GM18517 (cell line): ENCODE data around the gene ATP11B.

ENCODE experiments used
- ATAC-seq: cut with Tn5 transposase; IDR thresholded peaks from one replicate; pipeline ENCODE4 v1.9.1; 2021; ENCODE audit warnings: mild to moderate bottlenecking, moderate library complexity; ENCODE audit not compliant: unreplicated experiment

The ATP11B gene

DNA sequence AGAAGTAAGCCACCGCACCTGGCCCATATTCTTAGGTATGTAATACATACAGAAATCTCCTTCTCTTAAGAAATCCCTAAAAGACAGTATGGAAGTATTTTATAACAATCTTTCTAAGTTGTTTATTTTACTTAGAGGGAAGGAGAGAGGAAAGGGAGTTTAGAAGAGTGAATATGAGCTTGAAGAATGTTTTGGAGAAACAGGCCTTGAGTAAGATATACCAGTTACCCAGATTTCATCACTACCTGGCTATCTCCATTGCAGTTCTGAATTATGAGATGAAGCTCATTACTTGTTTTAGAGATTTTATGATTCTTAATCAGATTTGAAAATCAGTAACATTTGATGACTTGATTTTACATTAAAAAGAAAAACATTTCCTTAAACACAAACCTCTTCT is 115.2 kb downstream of the ATP11B start:
- no peak for ATAC-seq

DNA sequence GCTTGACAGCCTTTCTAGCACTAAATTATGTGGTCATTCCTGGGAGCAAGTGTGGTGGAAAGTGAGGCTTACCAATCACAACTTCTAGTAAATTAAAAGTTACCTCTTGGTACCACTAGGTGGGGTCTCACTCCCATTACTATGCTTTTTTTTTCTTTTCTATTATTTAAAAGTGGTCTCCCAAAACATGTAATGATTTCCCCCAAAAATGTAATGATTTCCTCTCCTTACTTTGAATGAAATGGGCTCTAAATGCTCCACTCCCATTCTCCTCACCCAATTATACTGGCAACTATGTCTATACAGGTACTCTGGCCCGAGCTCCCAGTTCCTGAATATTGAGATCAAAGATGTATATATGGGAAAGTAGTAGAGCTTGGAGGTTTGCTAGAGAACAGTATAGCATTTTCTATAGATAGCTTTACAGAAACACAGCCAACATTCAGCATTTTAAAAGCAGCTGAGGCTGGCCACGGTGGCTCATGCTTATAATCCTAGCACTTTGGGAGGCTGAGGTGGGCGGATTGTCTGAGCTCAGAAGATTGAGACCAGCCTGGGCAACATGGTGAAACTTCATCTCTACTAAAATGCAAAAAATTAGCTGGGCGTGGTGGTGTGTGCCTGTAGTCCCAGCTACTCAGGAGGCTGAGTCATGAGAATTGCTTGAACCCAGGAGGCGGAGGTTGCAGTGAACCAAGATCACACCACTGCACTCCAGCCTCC is 116.2 kb downstream of the ATP11B start:
- no peak for ATAC-seq

DNA sequence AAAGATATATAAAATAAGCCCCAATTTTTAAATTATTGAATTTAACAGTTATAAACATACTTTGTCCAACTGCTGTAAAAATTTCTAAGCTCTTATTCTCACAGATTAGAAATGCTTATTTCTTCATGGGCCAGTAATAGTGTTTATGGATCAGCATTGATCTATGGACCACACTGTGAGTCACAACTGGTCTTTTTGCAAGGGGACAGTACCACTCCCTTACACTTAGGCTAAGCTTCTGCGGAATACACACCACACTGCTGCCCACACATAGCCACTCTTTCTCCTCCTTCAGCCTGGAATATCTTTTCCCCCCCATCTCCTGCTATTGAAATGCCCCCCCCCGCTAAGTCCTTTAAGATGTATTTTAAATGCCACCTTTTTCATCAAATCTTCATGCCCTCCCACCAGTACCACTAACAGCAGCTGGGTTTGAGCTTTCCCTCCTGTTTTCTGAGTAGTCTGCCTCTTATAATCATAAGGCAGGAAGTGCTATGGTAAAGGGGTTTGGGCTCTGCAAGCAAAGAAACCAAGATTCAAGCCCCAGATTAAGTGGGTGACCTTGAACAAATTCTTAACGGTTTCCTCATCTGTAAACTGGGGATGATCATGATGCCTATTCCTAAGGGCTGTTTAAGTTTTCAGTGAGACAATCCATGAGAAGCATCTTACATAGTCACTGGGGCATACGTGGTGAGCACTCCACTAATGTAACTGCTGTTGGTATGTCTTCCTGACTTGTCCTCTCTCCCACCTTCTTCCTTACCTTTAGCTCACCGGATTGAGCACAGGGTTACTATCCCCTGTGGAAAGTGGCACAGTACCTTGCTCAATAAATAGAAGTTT is 117.9 kb downstream of the ATP11B start:
- ATAC-seq = no peak

DNA sequence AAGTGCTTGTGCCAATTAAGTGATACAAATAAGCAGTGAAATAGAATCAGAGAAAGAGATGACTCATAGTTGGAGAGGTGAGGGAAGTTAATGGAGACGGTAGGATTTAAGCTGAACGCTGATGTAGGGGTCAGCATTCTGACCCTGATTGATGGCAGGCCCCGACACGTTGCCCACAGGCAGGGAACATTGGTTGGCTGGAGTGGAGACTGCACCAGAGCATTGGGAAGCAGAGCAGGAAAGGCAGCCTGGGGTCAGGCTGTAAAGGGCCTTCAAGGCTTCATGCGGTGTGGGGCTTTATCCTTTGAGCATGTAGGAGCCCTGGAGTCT is 118.4 kb downstream of the ATP11B start:
- ATAC-seq = no peak

DNA sequence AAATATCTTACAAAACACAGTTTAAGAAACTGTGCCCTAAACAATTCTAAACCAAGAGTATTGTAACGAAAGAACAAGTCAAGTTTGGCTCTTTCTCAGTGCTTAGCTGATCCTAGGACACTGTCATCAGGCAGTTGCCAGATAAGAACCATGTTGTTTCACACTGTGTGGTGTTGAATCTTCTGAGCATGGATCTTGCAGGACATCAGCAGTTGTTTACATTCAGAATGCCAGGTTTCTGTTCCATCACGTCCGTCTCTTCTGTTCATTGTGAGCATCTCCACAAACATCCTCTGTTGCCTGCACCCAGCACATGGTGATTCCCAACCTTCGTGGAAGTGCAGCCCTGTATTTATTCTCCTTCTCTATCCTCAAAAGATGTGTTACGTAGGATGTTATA is 119.2 kb downstream of the ATP11B start:
- no peak for ATAC-seq

DNA sequence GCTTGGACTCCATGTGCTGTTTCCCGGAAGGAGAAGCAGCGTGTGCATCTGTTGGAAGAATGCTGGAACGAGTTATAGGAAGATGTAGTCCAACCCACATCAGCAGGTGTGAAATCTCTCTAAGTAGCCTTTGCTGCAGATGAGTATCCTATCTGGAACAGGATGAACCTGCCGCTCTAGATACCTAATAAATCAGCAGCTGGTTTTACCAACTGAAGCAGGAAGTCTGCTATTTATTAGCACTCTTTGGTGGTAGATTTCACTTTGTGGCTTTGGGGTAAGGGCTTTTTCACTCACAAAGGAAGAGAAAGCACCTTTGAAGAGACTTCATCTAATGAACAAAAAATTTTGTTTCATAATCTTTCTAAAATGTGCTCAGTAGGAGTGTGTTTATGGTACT is 120.6 kb downstream of the ATP11B start:
- ATAC-seq = peak; percentile 85

DNA sequence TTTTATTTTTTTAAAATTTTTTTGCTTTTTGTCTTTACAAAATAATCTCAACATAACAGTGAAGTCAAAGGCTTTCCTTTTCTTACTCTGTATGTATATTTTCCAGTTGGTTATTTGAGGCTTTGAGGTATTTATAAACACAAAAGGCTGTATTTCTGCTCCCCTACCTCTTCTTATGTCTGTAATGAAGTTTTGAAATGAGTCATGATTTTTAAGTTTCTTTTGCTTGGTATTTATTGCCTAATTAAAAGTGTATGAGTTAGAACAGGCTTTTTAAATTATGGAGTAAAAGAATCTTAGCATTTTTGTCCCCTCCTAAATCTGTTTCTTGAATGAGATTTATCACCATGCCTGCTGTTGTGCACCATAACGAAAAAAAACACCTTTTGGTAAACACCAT is 121.0 kb downstream of the ATP11B start:
- peak; percentile 45 for ATAC-seq

DNA sequence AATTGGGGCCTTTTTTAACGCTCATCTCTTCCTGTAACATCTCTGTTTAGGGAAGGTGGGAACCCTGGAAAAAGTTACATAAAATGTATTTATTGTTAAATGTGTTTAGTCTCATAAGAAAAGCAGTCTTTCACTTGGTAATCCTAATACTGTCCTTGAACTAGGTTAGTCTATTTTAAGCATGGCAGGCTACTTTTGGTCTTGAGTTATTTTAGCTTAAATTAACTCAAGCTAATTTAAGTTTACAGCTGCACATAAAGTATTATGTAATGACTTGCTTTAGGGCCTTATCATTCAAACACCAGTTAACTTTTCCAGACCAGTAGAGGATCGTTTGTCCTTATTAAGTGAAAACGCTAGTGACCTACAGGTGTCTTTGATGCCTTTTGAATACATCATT is 123.8 kb downstream of the ATP11B start:
- no peak for ATAC-seq

DNA sequence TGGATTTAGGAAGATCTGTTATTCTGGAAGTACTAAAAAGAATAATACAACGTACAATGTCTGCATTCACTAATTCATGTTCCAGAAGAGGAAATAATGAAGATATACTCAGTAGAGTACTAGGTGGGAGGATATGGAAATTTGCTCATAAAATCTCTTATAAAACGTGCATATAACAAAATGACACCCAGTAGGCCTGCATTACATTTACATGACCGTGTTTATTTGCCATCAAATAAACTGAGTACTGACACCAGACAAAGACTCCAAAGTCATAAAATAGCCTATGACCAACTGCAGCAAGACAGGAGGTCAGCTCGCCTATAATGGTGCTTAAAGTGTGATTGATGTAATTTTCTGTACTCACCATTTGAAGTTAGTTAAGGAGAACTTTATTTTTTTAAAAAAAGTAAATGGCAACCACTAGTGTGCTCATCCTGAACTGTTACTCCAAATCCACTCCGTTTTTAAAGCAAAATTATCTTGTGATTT is 126.6 kb downstream of the ATP11B start:
- no peak for ATAC-seq

DNA sequence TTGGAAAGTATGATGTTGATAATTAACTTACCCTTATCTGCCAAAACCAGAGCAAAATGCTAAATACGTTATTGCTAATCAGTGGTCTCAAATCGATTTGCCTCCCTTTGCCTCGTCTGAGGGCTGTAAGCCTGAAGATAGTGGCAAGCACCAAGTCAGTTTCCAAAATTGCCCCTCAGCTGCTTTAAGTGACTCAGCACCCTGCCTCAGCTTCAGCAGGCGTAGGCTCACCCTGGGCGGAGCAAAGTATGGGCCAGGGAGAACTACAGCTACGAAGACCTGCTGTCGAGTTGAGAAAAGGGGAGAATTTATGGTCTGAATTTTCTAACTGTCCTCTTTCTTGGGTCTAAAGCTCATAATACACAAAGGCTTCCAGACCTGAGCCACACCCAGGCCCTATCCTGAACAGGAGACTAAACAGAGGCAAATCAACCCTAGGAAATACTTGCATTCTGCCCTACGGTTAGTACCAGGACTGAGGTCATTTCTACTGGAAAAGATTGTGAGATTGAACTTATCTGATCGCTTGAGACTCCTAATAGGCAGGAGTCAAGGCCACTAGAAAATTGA is 127.3 kb downstream of the ATP11B start:
- ATAC-seq = no peak

DNA sequence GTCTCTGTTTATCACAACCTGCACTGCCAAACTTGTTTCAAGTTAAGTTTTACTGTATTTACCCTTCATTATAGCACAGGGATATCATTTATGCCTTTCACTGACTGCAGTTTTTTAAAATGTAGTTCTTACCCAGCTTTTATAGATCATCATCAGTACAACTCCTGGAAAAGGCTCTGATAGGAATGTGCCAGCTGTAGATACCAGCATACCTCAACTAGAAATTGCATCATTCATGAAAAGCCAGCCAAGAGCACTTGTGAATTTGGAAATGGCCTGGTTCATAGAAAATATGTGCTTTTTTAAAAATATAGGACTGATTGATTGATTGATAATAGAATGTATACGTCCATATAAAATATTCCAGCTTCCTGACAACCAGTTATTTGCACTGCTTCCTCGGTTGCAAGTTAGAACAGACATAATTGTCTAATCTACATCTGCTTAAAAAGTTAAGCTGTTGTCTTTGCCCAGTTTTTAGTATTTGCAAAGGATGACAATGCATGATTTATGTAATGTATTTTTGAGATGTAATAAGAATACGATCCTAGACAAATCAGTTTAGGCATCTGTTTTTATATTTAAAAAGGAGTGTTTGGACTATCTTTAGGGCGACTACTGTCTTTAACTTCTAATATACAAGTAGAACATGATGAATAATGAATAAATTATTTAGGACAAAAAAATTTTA is 128.5 kb downstream of the ATP11B start:
- ATAC-seq = no peak

DNA sequence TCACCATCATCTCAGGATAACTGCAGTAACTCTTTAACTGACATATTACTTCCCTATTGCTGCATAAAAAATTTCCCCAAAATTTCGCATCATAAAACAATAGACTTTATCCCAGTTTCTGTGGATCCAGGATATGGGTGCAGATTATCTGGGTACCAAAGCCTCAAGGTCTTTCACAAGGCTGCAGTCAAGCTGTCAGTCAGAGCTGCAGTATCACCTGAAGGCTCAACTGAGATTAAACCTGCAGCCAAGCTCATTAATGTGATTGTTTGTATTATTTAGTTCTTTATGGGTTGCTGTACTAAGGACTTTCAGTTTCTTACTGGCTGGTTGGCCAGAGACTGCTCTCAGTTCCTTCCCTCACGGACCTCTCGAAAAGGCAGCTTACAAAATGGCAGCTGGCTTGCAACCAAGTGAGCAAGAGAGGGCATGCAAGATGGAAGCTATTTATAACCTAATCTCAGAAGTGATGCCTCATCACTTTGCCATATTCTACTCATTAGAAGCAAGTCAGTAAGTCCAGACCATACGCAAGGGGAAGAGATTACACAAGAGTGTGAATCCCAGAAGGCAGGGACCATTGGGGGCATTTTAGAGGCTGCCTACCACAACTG is 132.1 kb downstream of the ATP11B start:
- peak; percentile 93 for ATAC-seq

DNA sequence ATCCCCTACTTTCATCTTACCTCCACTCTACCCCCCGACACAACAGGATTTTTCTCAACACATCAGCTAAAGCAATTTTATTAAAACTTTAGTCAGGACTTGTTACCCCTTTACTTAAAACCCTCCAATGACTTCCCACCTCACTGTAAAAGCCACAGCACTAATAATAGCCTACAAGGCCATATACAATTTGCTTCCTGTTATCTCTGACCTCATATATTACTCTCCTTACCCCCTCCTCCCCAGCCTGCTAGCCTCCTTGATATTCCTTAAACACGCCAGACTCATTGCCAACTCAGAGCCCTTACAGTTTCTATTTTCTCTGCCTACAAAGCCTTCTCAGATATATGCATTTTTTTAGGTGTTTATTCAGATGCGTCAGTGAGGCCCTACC is 132.6 kb downstream of the ATP11B start:
- no peak for ATAC-seq

DNA sequence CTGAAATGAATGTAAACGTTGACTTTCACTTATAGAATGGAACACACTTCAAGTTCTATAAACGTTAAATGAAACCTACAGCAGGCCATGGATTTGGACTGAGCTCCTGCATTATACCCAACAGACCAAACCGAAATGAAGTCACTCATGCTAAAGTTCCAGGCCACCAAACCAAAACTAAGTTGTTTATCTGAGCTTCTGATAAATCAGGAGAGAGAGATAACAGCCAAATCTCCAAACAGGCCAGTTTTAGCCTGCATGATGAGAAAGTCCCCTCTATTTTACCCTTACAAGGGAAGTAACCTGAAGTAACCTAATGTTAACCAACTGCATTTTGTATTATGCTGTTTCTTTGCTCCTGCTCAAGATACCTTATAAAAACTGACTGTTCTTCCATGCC is 142.5 kb downstream of the ATP11B start:
- ATAC-seq = no peak

DNA sequence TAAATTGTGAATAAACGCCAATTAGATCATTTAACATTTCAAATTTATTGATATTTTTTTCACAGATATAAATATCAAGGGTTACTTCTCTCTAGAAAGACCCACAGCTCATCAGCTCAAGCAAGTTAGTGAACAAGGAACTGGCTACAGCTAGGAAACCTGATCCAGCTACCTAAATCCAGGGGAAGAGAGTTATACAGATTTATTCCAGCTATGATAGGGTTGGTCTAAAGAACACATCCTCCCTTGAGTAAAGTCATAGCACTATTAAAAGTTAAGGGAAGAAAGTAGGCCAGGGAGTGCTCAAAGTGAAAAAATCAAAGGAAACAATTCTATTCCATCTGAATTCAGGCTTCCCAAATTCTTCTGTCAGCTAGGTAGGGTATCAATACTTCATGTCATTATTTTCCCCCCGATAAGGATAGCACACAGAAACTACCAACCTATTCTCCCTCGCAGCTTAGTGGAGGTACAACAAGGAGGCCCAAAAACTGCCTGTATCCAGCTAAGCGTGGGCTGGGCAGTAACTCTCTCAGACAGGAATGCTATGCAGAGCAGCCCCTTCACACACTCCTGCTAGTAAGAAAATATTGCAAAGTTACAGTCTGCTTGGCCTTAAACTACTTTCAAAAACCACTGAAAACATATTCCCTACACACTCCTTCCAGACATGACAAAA is 143.1 kb downstream of the ATP11B start:
- no peak for ATAC-seq

DNA sequence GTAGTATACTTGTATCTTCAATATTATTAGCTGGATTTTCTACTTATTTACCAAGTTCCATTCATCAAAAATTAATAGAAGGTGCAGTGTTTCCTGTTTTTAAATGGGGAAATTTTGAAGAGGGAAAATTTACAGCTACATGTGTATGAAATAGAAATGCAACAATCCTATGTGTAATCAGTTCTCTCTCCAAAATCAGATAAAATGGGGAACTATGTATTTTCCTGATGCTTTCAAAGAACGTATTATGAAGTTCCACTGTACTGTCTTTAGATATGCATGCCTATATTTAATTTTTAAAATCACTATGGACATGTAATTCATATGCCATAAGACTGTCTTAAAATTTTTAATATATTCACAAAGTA is 143.6 kb downstream of the ATP11B start:
- no peak for ATAC-seq

DNA sequence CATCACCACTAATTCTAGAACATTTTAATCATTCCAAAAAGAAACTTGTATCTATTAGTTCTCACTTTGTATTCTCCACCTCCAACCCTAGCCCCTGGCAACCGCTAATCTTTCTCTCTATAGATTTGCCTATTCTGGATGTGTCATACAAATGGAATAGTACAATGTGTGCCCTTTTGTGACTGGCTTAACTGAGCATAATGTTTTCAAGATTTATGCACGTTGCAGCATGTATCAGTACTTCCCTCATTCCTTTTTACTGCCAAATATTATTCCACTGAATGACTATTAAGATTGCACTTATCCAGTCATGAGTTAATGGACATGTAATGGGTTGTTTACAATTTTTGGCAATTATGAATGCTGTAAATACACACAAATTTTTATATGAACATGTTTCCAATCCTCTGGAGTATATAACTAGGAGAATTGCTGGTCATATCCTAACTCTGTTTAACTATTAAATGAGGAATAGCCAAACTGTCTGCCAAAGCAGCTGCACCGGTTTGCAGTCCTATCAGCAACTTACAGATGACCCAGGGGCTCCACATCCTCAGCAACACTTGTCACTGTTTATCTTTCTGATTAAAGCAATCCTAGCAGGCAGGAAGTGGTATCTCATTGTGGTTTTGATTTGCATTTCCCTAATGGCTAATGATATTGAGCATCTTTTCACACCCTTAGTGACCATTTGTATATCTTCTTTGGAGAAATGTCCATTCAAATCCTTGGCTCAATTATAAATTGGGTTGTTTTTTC is 144.2 kb downstream of the ATP11B start:
- peak; percentile 85 for ATAC-seq

DNA sequence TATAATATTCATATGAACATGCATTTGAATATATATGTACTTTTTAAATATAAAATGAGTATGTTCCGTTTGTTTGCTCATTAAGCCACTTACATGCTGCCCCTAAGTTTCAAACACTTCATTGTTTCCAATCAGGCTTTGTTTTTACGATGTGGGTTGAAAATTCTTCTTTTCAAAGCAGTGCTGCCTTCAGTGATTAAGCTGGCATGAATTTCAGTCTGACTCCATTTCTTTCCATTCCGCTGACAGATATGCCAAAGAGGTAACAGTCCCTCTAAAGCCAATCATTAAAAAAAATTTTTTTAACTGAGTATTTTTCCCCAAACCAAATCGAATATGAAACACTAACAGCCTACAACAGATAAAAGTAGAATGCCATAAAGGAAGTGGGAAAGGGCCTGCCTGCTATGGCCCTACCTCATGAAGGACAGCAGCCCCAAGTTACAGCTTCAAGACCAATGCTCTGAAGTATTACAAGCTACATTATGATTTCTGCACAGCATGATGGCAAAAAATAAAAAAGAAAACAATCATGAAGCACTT is 147.0 kb downstream of the ATP11B start:
- ATAC-seq = no peak

DNA sequence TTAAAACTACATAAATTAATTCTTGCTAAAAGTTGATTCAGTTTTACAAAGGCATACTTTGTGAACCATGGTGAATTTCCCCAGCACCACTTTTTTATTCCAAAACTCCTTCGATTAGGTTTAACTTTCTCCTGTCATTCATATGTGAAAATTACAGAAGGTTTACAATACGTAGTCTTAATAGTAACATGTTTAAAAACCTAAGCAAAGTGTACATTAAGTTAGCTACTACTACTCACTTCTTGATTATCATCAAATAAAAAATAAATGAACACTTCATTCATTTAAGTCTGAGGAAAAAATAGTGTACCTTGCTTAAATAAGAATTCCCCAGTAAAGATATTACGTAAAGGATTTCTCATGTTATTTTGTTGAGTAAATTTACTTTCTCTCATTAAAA is 148.4 kb downstream of the ATP11B start:
- no peak for ATAC-seq

DNA sequence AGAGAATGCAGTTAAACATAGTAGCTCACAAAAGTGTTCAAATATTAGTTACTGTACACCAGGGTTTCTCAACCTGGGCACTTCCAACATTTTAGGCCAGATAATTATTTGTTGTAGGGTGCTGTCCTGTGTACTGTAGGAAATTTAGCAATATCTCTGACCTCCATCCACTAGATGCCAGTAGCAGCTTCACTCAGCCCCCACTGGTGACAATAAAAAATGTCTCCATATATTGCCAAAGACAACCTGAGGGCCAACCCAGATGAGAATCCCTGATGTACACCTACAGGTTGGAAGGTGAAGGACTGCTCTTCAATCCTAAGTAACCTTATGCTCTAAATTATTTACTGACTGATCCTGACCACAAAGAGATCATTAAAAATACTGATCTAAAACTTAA is 154.6 kb downstream of the ATP11B start:
- no peak for ATAC-seq
